AG04449 (cell line): ENCODE measurements around the gene LRCH4.

Source experiments
- CTCF ChIA-PET: fragments of 350-600 bp; formaldehyde crosslinking; extraction: SDS; loops from one replicate; lab custom pipeline; 2021; ENCODE audit warnings: antibody characterized with exemption; lab: Yijun Ruan, JAX
- POLR2A ChIA-PET: fragments of 400-600, 350-600 bp; formaldehyde crosslinking; extraction: SDS; loops from one replicate; lab custom pipeline; 2020; ENCODE audit warnings: antibody characterized with exemption, inconsistent platforms; lab: Yijun Ruan, JAX
- DNase-seq: peaks from one replicate; pipeline ENCODE4 v3.0.0-alpha.2; 2010; ENCODE audit warnings: low read depth, low spot score
- H3K4me3 ChIP-seq: 2 replicates; pipeline ENCODE4 v1.5.1; 2011; ENCODE audit warnings: low read depth, mild to moderate bottlenecking, control low read depth, low read length
- CTCF ChIP-seq: IDR thresholded peaks from one replicate; pipeline ENCODE4 v1.5.1; 2011; ENCODE audit warnings: mild to moderate bottlenecking, moderate library complexity, low read length, control low read depth, inconsistent platforms; ENCODE audit not compliant: insufficient read depth; ENCODE audit errors: missing control alignments

The LRCH4 gene

GRCh38 chr7:100620239-100620638 lies 34.3 kb upstream of the LRCH4 start:
- ChIA-PET CTCF (interaction anchor here (1.8 to 2.2 kb wide), 3 partner anchors 10 to 72 kb away, joined by 6 to 10 read pairs (median 7); no protein-coding TSS in a partner anchor), POLR2A (no interaction called here)
- no peak for TF ChIP-seq CTCF
- DNase-seq: no peak
- no peak overlapping the region for H3K4me3 ChIP-seq

GRCh38 chr7:100614308-100614861 lies 28.5 kb upstream of the LRCH4 start:
- DNase-seq: no peak
- CTCF ChIA-PET: interaction anchor here (0.9 to 5.1 kb wide), 7 partner anchors 9 to 78 kb away, joined by 3 to 25 read pairs (median 4); partner anchors contain the start of genes FBXO24 and PCOLCE
- POLR2A ChIA-PET: interaction anchor here (1.1 kb wide), 1 partner anchor 59 kb away, joined by 4 read pairs; the partner anchor contains the start of gene GNB2
- TF ChIP-seq CTCF: no peak
- no peak overlapping the region for H3K4me3 ChIP-seq

- POLR2A ChIA-PET: interaction anchor here (1.1 to 1.3 kb wide), 2 partner anchors 60 to 185 kb away, joined by 4 read pairs; partner anchors contain the start of genes GNB2 and ZCWPW1
- TF ChIP-seq CTCF: no peak
- no peak for DNase-seq
- CTCF ChIA-PET: interaction anchor here (0.9 to 5.1 kb wide), 11 partner anchors 9 to 238 kb away, joined by 3 to 25 read pairs (median 6); partner anchors contain the start of genes FBXO24, LRCH4, NYAP1 and PCOLCE
- peak overlapping the region; percentile 68 for H3K4me3 ChIP-seq
Measured at GRCh38 chr7:100613412-100614175, 27.7 kb upstream of the LRCH4 start.

GRCh38 chr7:100612730-100613390 lies 26.9 kb upstream of the LRCH4 start:
- CTCF ChIA-PET: interaction anchor here (0.7 to 5.1 kb wide), 12 partner anchors 10 to 239 kb away, joined by 3 to 25 read pairs (median 6); partner anchors contain the start of genes FBXO24, LRCH4, NYAP1 and PCOLCE
- H3K4me3 ChIP-seq: peak overlapping the region; percentile 68
- POLR2A ChIA-PET: interaction anchor here (0.6 to 1.3 kb wide), 9 partner anchors 9 to 262 kb away, joined by 3 to 10 read pairs (median 3); partner anchors contain the start of genes GNB2, PCOLCE, SRRT and ZCWPW1
- no peak for DNase-seq
- TF ChIP-seq CTCF: no peak

GRCh38 chr7:100611983-100612729 lies 26.2 kb upstream of the LRCH4 start, which contains the start of gene MOSPD3:
MOSPD3 (plus strand) TSS chr7:100612540; CDS start chr7:100612792, 252 bp downstream.
- peak; percentile 94 for DNase-seq
- ChIA-PET CTCF (interaction anchor here (0.7 to 5.1 kb wide), 10 partner anchors 9 to 239 kb away, joined by 3 to 25 read pairs (median 8); partner anchors contain the start of genes FBXO24, LRCH4, PCOLCE and POP7), POLR2A (interaction anchor here (0.6 to 1.3 kb wide), 8 partner anchors 9 to 263 kb away, joined by 3 to 10 read pairs (median 3); partner anchors contain the start of genes PCOLCE, SRRT and ZCWPW1)
- H3K4me3 ChIP-seq: peak within 1 kb of the TSS; percentile 68
- no peak for TF ChIP-seq CTCF
